Posterior cingulate gyrus (tissue), 11 donors: Measurements from ENCODE around the gene NPIPB13.
"Not testable (repeated sequence)": the region's sequence is repeated elsewhere in the genome, so short reads cannot be mapped to it uniquely, and the experiment has no call there.

ENCODE experiments used
- DNase-seq, 10 donors: peaks; one replicate each; pipeline versions ENCODE4 v3.0.0 to v3.0.0-alpha.2; 2020 to 2021; ENCODE audit warnings: mixed read lengths in 3 of 10
- intact Hi-C: fragments of 100-400 bp; cut with DNase I; formaldehyde crosslinking; loops from one replicate; pipeline ENCODE4 v1.15.1; 2023

The NPIPB13 gene

GRCh38 chr16:30248379-30248778 lies at the start of gene NPIPB13:
NPIPB13 (minus strand) TSS chr16:30248479; CDS start chr16:30245573, 2,906 bp downstream.
- DNase-seq, intact Hi-C loops: not testable (repeated sequence)

GRCh38 chr16:30282357-30282756 lies 34.1 kb upstream of the NPIPB13 start:
- DNase-seq, result peak in 2 of 10 donors; percentile 26 to 74
- intact Hi-C loops, result not testable (repeated sequence)

GRCh38 chr16:30278523-30278922 lies 30.2 kb upstream of the NPIPB13 start:
- DNase-seq, intact Hi-C loops: not testable (repeated sequence)

- peak in 4 of 10 donors; percentile 9 to 25 (median 12) for DNase-seq
These were observed 31.2 kb downstream of the NPIPB13 start for GRCh38 chr16:30217082-30217481.

GRCh38 chr16:30211414-30211813 lies 36.9 kb downstream of the NPIPB13 start:
- DNase-seq, intact Hi-C loops: not testable (repeated sequence)

More at GRCh38 chr16:30217082-30217481, 31.2 kb downstream of the NPIPB13 start:
- intact Hi-C loops, result not testable (repeated sequence)

- intact Hi-C loops, result not testable (repeated sequence)
- peak in 2 of 10 donors; percentile 14 to 30 for DNase-seq
These were observed 39.2 kb downstream of the NPIPB13 start for GRCh38 chr16:30209032-30209431.

GRCh38 chr16:30207063-30207704 lies 41.1 kb downstream of the NPIPB13 start:
- intact Hi-C loops, result not testable (repeated sequence)

GRCh38 chr16:30206252-30206651 lies 42.0 kb downstream of the NPIPB13 start:
- DNase-seq, intact Hi-C loops: not testable (repeated sequence)

More at GRCh38 chr16:30207063-30207704, 41.1 kb downstream of the NPIPB13 start:
- DNase-seq, result not testable (repeated sequence)

- intact Hi-C loops, result not testable (repeated sequence)
- peak in 5 of 10 donors; percentile 3 to 75 (median 38) for DNase-seq
These were observed 42.6 kb downstream of the NPIPB13 start for GRCh38 chr16:30205541-30206236.

GRCh38 chr16:30199608-30200343 lies 48.5 kb downstream of the NPIPB13 start:
- intact Hi-C loops, DNase-seq: not testable (repeated sequence)

- DNase-seq, intact Hi-C loops: not testable (repeated sequence)
These were observed 49.2 kb downstream of the NPIPB13 start, which contains the start of gene SULT1A3 for GRCh38 chr16:30199049-30199448. SULT1A3 (plus strand) TSS chr16:30199255; CDS start chr16:30200729, 1,474 bp downstream.
